ENCODE measurements around the gene IKZF3.

Gene IKZF3

GRCh38 chr17:39813631-39814030, 50.5 kb downstream of the IKZF3 start:
- no peak for DNase-seq

- DNase-seq = no peak
Observed at GRCh38 chr17:39812466-39812865, 51.6 kb downstream of the IKZF3 start.

GRCh38 chr17:39810939-39811728, 53.0 kb downstream of the IKZF3 start:
- DNase-seq = no peak

GRCh38 chr17:39809221-39809620, 54.9 kb downstream of the IKZF3 start:
- DNase-seq = no peak

- DNase-seq = no peak
Observed at GRCh38 chr17:39808409-39808997, 55.6 kb downstream of the IKZF3 start.

- DNase-seq = no peak
Observed at GRCh38 chr17:39804839-39805238, 59.3 kb downstream of the IKZF3 start.

GRCh38 chr17:39801055-39801454, 63.1 kb downstream of the IKZF3 start:
- no peak for DNase-seq

- no peak for DNase-seq
Observed at GRCh38 chr17:39800540-39800939, 63.6 kb downstream of the IKZF3 start.

GRCh38 chr17:39799395-39799794, 64.7 kb downstream of the IKZF3 start:
- DNase-seq = no peak

GRCh38 chr17:39794249-39794970, 69.7 kb downstream of the IKZF3 start:
- no peak for DNase-seq

GRCh38 chr17:39793301-39793872, 70.7 kb downstream of the IKZF3 start:
- DNase-seq = no peak

GRCh38 chr17:39792526-39793221, 71.4 kb downstream of the IKZF3 start:
- DNase-seq = no peak

GRCh38 chr17:39791111-39791992, 72.8 kb downstream of the IKZF3 start:
- DNase-seq = no peak

GRCh38 chr17:39787743-39788484, 76.2 kb downstream of the IKZF3 start:
- no peak for DNase-seq

- DNase-seq = no peak
Observed at GRCh38 chr17:39787041-39787440, 77.1 kb downstream of the IKZF3 start.

GRCh38 chr17:39782980-39783379, 81.1 kb downstream of the IKZF3 start:
- DNase-seq = no peak

GRCh38 chr17:39782481-39782880, 81.6 kb downstream of the IKZF3 start:
- peak; percentile 55 for DNase-seq

- DNase-seq = no peak
Observed at GRCh38 chr17:39781861-39782213, 82.3 kb downstream of the IKZF3 start.

GRCh38 chr17:39781031-39781860, 82.9 kb downstream of the IKZF3 start:
- no peak for DNase-seq

All from hematopoietic multipotent progenitor cell treated with erythropoietin and hydrocortisone succinate and interleukin-3 and kit ligand, for 8 days (in vitro differentiated cells).